ENCODE measurements around the gene TTC33. TPM values are rescaled to one million over a fixed set of nuclear protein-coding genes. Genes with fewer than 3 reads are reported as not detected.

TTC33 gene
- polyA plus RNA-seq, 1 experiment, result 12.4 TPM

DNA sequence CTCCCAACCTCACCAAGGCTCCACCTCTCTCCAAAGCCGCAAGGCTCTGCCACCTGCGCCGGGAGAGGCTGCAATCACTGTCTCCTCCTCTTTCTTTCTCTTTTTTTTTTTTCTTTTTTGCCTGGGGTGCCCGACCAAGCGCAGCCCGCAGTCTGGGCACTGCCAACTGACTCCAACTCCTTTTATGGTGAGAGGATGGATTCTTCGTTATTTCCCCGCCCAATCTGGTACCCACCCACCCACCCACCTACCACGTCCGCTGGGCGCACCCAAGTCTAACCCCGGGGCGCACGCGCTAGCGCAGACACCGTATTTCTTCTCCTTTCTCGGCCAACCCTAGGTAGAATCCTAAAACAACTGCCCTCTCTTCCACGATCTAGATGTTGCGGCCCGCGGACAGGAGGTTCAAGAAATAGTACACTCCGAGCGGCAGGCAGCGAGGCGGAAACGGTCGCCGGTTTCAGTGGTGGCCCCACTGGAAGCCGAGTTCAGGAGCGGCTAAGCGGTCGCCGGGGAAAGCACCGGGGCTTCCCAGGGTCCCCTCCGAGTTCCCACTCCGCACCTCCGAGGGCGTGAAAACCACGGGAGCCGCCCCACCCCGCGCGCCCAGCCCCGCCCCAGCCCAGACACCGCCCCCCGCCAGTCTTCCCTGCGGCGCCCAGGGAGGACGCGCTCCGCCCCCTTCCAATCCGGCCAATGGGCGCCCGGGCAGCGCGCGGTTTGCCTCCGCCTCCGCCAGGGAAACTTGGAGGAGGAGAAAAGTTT is 76.4 kb downstream of the TTC33 start:
- no peaks in the 10 kb centered on the region for H3K27me3 ChIP-seq (ENCODE audit: control insufficient read depth, insufficient read depth, low read length)
- H3K4me3 ChIP-seq (ENCODE audit: low read depth, low read length), result peak overlapping the region; percentile 77
- DNase-seq (ENCODE audit: low read depth, low spot score), result peak; percentile 65
- ChIA-PET POLR2A (interaction anchor here (0.6 to 1.3 kb wide), 8 partner anchors 109 to 731 kb away, joined by 3 to 6 read pairs (median 3); no protein-coding TSS in a partner anchor), CTCF (interaction anchor here (1.3 kb wide), 1 partner anchor 1101 kb away, joined by 3 read pairs; no protein-coding TSS in a partner anchor)
- TF ChIP-seq, protein P1, sequence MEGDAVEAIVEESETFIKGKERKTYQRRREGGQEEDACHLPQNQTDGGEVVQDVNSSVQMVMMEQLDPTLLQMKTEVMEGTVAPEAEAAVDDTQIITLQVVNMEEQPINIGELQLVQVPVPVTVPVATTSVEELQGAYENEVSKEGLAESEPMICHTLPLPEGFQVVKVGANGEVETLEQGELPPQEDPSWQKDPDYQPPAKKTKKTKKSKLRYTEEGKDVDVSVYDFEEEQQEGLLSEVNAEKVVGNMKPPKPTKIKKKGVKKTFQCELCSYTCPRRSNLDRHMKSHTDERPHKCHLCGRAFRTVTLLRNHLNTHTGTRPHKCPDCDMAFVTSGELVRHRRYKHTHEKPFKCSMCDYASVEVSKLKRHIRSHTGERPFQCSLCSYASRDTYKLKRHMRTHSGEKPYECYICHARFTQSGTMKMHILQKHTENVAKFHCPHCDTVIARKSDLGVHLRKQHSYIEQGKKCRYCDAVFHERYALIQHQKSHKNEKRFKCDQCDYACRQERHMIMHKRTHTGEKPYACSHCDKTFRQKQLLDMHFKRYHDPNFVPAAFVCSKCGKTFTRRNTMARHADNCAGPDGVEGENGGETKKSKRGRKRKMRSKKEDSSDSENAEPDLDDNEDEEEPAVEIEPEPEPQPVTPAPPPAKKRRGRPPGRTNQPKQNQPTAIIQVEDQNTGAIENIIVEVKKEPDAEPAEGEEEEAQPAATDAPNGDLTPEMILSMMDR (IDR thresholded peaks at IDR 0.05; ENCODE audit: low read depth, low read length), result no peak
- H3K27ac ChIP-seq (ENCODE audit: low read depth, low read length), result peak overlapping the region; percentile 93
- H3K9me3 ChIP-seq (ENCODE audit: control insufficient read depth, insufficient read depth, low read length), result no peaks in the 10 kb centered on the region; the same call in 1 of the 2 replicates

DNA sequence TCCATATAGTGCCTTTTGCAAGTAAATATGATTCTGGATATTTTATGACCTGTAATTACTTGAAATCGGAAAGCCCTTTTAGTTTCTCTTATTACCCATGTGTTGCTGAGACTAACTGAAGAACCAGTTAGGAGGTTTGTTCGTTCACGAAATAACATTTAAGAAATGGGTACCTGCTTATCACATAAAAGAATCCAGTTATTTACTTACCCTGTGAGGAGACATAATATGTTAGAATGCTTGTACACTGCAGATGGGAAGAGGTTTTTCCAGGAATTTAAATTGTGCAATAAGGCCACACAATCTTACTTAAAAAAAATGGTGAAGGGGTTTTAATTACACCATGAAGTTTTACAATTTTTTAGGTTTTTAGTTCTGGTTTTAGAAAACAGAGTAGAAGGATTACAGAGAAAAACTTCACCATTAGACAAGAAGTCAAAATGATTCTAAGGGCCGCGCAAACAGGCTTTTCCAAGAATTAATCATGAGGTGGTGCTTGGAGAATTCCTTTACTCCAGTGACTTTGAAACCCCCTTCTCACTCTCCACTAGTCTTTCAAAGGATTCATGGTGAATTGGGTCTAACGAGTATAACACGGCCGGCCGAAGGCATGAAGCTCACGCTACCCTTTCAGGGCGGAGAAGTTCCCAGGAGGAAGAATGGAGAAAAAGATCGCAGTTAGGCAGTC is 77.2 kb downstream of the TTC33 start:
- Histone ChIP-seq H3K27ac (ENCODE audit: low read depth, low read length) (peak overlapping the region; percentile 93), H3K4me3 (ENCODE audit: low read depth, low read length) (peak overlapping the region; percentile 75), H3K9me3 (ENCODE audit: control insufficient read depth, insufficient read depth, low read length) (no peaks in the 10 kb centered on the region; the same call in 1 of the 2 replicates), H3K27me3 (ENCODE audit: control insufficient read depth, insufficient read depth, low read length) (no peaks in the 10 kb centered on the region)
- DNase-seq (ENCODE audit: low read depth, low spot score), result no peak
- ChIA-PET CTCF (no interaction called here), POLR2A (interaction anchor here (0.7 to 1.1 kb wide), 2 partner anchors 108 to 295 kb away, joined by 3 read pairs; no protein-coding TSS in a partner anchor)
- TF ChIP-seq, protein P1 (IDR thresholded peaks at IDR 0.05; ENCODE audit: low read depth, low read length), result no peak

DNA sequence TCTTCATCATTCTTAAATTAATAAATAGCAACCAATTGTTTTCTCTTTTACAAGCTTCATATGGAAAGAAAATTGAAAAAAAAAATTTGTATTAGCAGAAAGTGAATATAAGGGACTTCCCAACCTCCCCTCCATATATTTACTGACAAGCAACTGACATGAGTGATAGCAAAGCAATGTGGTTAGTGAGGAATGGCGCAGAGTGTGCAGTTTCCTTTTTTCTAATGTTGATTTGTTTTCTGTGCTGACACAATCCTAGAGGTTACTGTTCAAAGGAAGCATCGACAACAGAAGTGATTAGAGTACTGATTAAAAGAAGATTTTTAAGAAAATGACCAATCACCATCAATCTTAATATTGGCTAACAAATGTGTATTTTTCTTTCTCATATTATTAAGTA is 77.7 kb downstream of the TTC33 start:
- CTCF ChIA-PET, result interaction anchor here (0.8 to 1.2 kb wide), 2 partner anchors 11 to 1099 kb away, joined by 5 to 9 read pairs; no protein-coding TSS in a partner anchor
- peak overlapping the region; percentile 75 for H3K4me3 ChIP-seq (ENCODE audit: low read depth, low read length)
- no peaks in the 10 kb centered on the region for H3K27me3 ChIP-seq (ENCODE audit: control insufficient read depth, insufficient read depth, low read length)
- TF ChIP-seq, protein P1 (IDR thresholded peaks at IDR 0.05; ENCODE audit: low read depth, low read length), result no peak
- POLR2A ChIA-PET, result interaction anchor here (1.0 kb wide), 1 partner anchor 202 kb away, joined by 3 read pairs; no protein-coding TSS in a partner anchor
- no peak overlapping the region for H3K27ac ChIP-seq (ENCODE audit: low read depth, low read length)
- no peaks in the 10 kb centered on the region; the same call in 1 of the 2 replicates for H3K9me3 ChIP-seq (ENCODE audit: control insufficient read depth, insufficient read depth, low read length)
- DNase-seq (ENCODE audit: low read depth, low spot score), result no peak

DNA sequence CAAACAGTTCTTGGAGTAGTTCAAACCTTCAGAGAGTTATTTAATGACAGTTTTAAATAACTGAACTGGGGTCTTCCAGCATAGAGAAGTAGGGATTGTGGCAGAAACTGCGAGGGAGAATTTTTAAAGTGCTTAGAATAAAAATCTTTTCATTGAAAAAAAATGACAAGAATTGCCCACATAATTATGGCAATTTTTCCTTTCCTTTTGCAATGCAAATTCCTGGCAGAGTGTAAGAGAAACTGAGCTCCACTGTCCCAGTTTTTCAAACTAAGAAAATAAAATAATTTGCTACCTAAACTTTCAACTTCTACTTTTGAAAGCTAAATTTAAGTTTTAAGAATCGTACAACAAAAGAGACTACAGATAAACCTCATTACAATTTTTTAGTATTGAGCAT is 78.3 kb downstream of the TTC33 start:
- POLR2A ChIA-PET, result interaction anchor here (1.0 kb wide), 1 partner anchor 202 kb away, joined by 3 read pairs; no protein-coding TSS in a partner anchor
- Histone ChIP-seq H3K27ac (ENCODE audit: low read depth, low read length) (no peak overlapping the region), H3K9me3 (ENCODE audit: control insufficient read depth, insufficient read depth, low read length) (no peaks in the 10 kb centered on the region; the same call in 1 of the 2 replicates), H3K27me3 (ENCODE audit: control insufficient read depth, insufficient read depth, low read length) (no peaks in the 10 kb centered on the region), H3K4me3 (ENCODE audit: low read depth, low read length) (no peak overlapping the region)
- TF ChIP-seq, protein P1 (IDR thresholded peaks at IDR 0.05; ENCODE audit: low read depth, low read length), result no peak
- CTCF ChIA-PET, result interaction anchor here (0.8 to 1.2 kb wide), 2 partner anchors 11 to 1099 kb away, joined by 5 to 9 read pairs; no protein-coding TSS in a partner anchor
- no peak for DNase-seq (ENCODE audit: low read depth, low spot score)

Data from AG04450 (cell line).